Erythroblast (primary cell): ENCODE results near the gene TPCN2.

Experiments
- GATA1 ChIP-seq: IDR thresholded peaks from 2 replicates; pipeline ENCODE4 v1.6.1; 2011; ENCODE audit warnings: low read depth, mild to moderate bottlenecking, control low read depth, low read length, moderate library complexity
- POLR2A ChIP-seq: IDR thresholded peaks from 2 replicates; pipeline ENCODE4 v1.6.1; 2011; ENCODE audit warnings: mild to moderate bottlenecking, low read length

DNA sequence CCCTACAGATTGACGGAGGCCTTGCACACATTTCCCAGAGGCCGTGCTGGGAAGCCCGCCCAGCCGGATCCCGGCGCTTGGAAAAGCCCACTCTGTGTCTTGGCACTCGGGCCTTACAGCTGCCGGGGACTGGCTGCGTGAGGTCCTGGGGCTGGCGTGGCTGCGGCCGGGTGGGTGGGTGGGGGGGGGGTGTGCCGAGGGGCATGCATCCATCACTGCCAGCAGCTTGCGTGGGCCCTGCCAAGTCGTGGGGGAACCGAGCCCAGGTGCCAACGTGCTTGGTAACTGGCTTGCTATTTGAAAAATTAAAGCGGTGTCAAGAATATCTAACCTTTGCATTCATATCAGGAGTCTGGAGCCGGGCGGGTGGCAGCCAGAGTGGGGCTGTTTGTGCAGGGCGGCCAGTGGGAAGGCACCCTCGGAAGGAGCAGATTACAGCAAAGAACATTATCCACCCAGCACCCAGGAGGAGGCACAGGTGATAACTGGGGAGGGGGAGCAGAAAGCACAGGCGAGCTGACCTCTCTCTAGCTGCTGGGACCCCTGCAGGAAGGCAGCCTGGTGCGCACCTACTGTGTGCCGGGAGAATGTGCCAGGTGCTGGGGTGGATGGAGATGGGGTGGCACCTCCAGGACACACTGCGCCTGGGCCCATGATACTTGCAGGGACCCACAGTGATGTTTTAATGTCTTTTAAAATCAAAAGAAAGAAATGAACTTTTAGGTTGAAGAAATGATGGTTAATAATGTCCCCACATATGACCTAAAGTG, 78.5 kb downstream of the TPCN2 start:
- TF ChIP-seq POLR2A (no peak), GATA1 (no peak)
